ENCODE data around the gene PIGC. TPM values are rescaled to one million over a fixed set of nuclear protein-coding genes. Genes with fewer than 3 reads are reported as not detected.

The PIGC gene
- total and polyA plus RNA-seq, 10 of the 15 experiments (the other 5 are each of a cell fraction or from before 2014, with no cell fraction given): 11.0 to 37.3 (median 19.6) TPM

- TF ChIP-seq, protein P1, sequence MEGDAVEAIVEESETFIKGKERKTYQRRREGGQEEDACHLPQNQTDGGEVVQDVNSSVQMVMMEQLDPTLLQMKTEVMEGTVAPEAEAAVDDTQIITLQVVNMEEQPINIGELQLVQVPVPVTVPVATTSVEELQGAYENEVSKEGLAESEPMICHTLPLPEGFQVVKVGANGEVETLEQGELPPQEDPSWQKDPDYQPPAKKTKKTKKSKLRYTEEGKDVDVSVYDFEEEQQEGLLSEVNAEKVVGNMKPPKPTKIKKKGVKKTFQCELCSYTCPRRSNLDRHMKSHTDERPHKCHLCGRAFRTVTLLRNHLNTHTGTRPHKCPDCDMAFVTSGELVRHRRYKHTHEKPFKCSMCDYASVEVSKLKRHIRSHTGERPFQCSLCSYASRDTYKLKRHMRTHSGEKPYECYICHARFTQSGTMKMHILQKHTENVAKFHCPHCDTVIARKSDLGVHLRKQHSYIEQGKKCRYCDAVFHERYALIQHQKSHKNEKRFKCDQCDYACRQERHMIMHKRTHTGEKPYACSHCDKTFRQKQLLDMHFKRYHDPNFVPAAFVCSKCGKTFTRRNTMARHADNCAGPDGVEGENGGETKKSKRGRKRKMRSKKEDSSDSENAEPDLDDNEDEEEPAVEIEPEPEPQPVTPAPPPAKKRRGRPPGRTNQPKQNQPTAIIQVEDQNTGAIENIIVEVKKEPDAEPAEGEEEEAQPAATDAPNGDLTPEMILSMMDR (IDR thresholded peaks at IDR 0.05 in 2 of 3, conservative IDR thresholded peaks at IDR 0.05 in 1 of 3; ENCODE audit: control insufficient read depth in 2 of 3, extremely low read depth in 1 of 3, insufficient read depth in 1 of 3, low read depth in 3 of 3, low read length in 3 of 3): no peak
- TF ChIP-seq ZBED1 (IDR thresholded peaks at IDR 0.05; ENCODE audit: borderline replicate concordance): 0 out of 2 replicates have a peak, but pooled peaks have one; percentile 35
- TF ChIP-seq PAX8 (IDR thresholded peaks at IDR 0.05): no peak
- TF ChIP-seq ATF7 (IDR thresholded peaks at IDR 0.05; ENCODE audit: low read depth): no peak
- TF ChIP-seq, protein P2, sequence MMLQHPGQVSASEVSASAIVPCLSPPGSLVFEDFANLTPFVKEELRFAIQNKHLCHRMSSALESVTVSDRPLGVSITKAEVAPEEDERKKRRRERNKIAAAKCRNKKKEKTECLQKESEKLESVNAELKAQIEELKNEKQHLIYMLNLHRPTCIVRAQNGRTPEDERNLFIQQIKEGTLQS (IDR thresholded peaks at IDR 0.05; ENCODE audit: borderline replicate concordance, extremely low read depth, low read depth, low read length): no peak
- TF ChIP-seq, protein P3, sequence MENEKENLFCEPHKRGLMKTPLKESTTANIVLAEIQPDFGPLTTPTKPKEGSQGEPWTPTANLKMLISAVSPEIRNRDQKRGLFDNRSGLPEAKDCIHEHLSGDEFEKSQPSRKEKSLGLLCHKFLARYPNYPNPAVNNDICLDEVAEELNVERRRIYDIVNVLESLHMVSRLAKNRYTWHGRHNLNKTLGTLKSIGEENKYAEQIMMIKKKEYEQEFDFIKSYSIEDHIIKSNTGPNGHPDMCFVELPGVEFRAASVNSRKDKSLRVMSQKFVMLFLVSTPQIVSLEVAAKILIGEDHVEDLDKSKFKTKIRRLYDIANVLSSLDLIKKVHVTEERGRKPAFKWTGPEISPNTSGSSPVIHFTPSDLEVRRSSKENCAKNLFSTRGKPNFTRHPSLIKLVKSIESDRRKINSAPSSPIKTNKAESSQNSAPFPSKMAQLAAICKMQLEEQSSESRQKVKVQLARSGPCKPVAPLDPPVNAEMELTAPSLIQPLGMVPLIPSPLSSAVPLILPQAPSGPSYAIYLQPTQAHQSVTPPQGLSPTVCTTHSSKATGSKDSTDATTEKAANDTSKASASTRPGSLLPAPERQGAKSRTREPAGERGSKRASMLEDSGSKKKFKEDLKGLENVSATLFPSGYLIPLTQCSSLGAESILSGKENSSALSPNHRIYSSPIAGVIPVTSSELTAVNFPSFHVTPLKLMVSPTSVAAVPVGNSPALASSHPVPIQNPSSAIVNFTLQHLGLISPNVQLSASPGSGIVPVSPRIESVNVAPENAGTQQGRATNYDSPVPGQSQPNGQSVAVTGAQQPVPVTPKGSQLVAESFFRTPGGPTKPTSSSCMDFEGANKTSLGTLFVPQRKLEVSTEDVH (IDR thresholded peaks at IDR 0.05; ENCODE audit: low read depth, partially characterized antibody): no peak
- TF ChIP-seq, protein P4, sequence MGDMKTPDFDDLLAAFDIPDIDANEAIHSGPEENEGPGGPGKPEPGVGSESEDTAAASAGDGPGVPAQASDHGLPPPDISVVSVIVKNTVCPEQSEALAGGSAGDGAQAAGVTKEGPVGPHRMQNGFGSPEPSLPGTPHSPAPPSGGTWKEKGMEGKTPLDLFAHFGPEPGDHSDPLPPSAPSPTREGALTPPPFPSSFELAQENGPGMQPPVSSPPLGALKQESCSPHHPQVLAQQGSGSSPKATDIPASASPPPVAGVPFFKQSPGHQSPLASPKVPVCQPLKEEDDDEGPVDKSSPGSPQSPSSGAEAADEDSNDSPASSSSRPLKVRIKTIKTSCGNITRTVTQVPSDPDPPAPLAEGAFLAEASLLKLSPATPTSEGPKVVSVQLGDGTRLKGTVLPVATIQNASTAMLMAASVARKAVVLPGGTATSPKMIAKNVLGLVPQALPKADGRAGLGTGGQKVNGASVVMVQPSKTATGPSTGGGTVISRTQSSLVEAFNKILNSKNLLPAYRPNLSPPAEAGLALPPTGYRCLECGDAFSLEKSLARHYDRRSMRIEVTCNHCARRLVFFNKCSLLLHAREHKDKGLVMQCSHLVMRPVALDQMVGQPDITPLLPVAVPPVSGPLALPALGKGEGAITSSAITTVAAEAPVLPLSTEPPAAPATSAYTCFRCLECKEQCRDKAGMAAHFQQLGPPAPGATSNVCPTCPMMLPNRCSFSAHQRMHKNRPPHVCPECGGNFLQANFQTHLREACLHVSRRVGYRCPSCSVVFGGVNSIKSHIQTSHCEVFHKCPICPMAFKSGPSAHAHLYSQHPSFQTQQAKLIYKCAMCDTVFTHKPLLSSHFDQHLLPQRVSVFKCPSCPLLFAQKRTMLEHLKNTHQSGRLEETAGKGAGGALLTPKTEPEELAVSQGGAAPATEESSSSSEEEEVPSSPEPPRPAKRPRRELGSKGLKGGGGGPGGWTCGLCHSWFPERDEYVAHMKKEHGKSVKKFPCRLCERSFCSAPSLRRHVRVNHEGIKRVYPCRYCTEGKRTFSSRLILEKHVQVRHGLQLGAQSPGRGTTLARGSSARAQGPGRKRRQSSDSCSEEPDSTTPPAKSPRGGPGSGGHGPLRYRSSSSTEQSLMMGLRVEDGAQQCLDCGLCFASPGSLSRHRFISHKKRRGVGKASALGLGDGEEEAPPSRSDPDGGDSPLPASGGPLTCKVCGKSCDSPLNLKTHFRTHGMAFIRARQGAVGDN (IDR thresholded peaks at IDR 0.05): peak; percentile 44; the same call in 1 of the 2 replicates
- TF ChIP-seq ZNF592 (IDR thresholded peaks at IDR 0.05): no peak
- TF ChIP-seq E4F1 (IDR thresholded peaks at IDR 0.05; ENCODE audit: borderline replicate concordance, partially characterized antibody): no peak
- TF ChIP-seq YY1 (IDR thresholded peaks at IDR 0.05; ENCODE audit: low read depth, low read length): 0 out of 2 replicates have a peak, but pooled peaks have one; percentile 12
Observed at GRCh38 chr1:172394141-172394751, 49.6 kb downstream of the PIGC start (continued).

Measured in GM12878 (cell line).